Measurements from ENCODE around the gene SLC23A1.
"Not testable (repeated sequence)": the region's sequence is repeated elsewhere in the genome, so short reads cannot be mapped to it uniquely, and the experiment has no call there.

The SLC23A1 gene

GRCh38 chr5:139383275-139383992, at the start of gene SLC23A1:
SLC23A1 (minus strand) TSS chr5:139383297; CDS start chr5:139383253, 44 bp downstream.
- no peak for DNase-seq

GRCh38 chr5:139431706-139432105, 48.6 kb upstream of the SLC23A1 start:
- DNase-seq: no peak

- DNase-seq: no peak
Observed at GRCh38 chr5:139430015-139430414, 46.9 kb upstream of the SLC23A1 start.

- DNase-seq: no peak
Observed at GRCh38 chr5:139426203-139426885, 43.2 kb upstream of the SLC23A1 start.

GRCh38 chr5:139425497-139425896, 42.4 kb upstream of the SLC23A1 start:
- no peak for DNase-seq

GRCh38 chr5:139422307-139422893, 39.3 kb upstream of the SLC23A1 start:
- peak; percentile 7 for DNase-seq

- no peak for DNase-seq
Observed at GRCh38 chr5:139419226-139420192, 36.4 kb upstream of the SLC23A1 start.

- no peak for DNase-seq
Observed at GRCh38 chr5:139418793-139419192, 35.7 kb upstream of the SLC23A1 start.

- no peak for DNase-seq
Observed at GRCh38 chr5:139417214-139417613, 34.1 kb upstream of the SLC23A1 start.

GRCh38 chr5:139416651-139417050, 33.6 kb upstream of the SLC23A1 start:
- no peak for DNase-seq

- no peak for DNase-seq
Observed at GRCh38 chr5:139415869-139416268, 32.8 kb upstream of the SLC23A1 start.

- DNase-seq: no peak
Observed at GRCh38 chr5:139415221-139415861, 32.2 kb upstream of the SLC23A1 start.

- DNase-seq: no peak
Observed at GRCh38 chr5:139414581-139415130, 31.6 kb upstream of the SLC23A1 start.

GRCh38 chr5:139413963-139414362, 30.9 kb upstream of the SLC23A1 start:
- no peak for DNase-seq

- no peak for DNase-seq
Observed at GRCh38 chr5:139413153-139413552, 30.1 kb upstream of the SLC23A1 start.

- no peak for DNase-seq
Observed at GRCh38 chr5:139410993-139411828, 28.1 kb upstream of the SLC23A1 start.

- no peak for DNase-seq
Observed at GRCh38 chr5:139410121-139410992, 27.3 kb upstream of the SLC23A1 start.

- not testable (repeated sequence) for DNase-seq
Observed at GRCh38 chr5:139409116-139409515, 26.0 kb upstream of the SLC23A1 start.

GRCh38 chr5:139408191-139408590, 25.1 kb upstream of the SLC23A1 start:
- DNase-seq: no peak

- no peak for DNase-seq
Observed at GRCh38 chr5:139407517-139407916, 24.4 kb upstream of the SLC23A1 start.
